ENCODE data around the gene DMRT3.

Gene DMRT3

GRCh38 chr9:974996-975739 lies 1.3 kb upstream of the DMRT3 start:
- no peak for TF ChIP-seq GATA3 (IDR thresholded peaks at IDR 0.05; ENCODE audit: low read depth, low read length)
- no peak for TF ChIP-seq GATA2 (IDR thresholded peaks at IDR 0.05; ENCODE audit: low read depth, low read length)

DNA sequence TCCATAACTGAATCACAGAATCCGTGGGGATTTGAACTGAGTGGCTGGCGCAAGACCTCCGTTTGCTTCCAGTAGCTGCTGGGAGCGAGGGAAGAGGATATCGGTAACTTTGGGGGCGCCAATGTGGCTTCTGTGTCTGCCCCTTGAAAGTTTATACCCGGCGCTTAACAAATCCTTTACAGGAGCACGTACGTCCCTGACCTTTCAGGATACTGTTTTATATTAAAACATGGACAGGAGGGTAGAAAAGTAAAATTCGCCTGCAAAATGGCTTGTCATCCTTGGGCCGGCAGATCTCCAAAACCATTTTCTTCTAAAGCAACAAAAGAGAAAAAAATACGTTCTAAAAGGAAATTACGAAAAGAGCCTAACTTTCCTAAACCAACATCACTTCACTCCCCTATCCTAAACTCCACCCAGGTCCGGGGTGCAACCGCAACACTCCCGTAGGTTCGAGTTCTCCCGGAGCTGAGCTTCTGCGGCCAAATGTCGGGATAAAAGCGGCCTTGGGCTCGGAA lies 656 bp upstream of the DMRT3 start:
- no peak for TF ChIP-seq GATA2 (IDR thresholded peaks at IDR 0.05; ENCODE audit: low read depth, low read length)
- TF ChIP-seq GATA3 (IDR thresholded peaks at IDR 0.05; ENCODE audit: low read depth, low read length) = no peak

DNA sequence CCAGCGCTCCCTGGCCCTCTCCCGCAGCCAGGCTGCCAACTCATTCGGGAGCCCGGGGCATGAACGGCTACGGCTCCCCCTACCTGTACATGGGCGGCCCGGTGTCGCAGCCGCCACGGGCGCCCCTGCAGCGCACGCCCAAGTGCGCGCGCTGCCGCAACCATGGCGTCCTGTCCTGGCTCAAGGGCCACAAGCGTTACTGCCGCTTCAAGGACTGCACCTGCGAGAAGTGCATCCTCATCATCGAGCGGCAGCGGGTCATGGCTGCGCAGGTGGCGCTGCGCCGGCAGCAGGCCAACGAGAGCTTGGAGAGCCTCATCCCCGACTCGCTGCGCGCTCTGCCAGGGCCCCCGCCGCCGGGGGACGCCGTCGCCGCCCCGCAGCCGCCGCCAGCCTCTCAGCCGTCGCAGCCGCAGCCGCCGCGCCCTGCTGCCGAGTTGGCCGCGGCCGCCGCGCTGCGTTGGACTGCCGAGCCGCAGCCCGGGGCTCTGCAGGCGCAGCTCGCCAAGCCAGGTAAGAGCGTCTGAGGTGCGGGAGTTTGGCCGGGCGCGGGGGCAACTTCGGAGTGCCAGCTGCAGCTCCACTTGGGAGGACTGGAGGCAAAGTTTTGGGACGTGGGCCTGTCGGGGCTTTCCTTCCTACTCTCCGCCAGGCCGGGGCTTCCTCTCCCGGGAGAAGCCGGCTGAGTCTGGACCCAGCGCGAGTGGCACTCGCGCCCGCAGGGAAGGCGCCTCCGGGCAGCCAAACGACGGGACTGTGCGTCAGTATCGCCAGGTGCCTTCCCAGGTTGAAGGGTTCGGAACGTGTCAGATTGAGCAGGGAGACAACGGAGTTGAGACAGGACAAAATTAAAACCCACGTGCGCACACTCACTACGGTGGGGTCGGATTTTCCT lies 735 bp downstream of the DMRT3 start:
- TF ChIP-seq GATA3 (IDR thresholded peaks at IDR 0.05; ENCODE audit: low read depth, low read length) = no peak
- TF ChIP-seq GATA2 (IDR thresholded peaks at IDR 0.05; ENCODE audit: low read depth, low read length) = no peak

DNA sequence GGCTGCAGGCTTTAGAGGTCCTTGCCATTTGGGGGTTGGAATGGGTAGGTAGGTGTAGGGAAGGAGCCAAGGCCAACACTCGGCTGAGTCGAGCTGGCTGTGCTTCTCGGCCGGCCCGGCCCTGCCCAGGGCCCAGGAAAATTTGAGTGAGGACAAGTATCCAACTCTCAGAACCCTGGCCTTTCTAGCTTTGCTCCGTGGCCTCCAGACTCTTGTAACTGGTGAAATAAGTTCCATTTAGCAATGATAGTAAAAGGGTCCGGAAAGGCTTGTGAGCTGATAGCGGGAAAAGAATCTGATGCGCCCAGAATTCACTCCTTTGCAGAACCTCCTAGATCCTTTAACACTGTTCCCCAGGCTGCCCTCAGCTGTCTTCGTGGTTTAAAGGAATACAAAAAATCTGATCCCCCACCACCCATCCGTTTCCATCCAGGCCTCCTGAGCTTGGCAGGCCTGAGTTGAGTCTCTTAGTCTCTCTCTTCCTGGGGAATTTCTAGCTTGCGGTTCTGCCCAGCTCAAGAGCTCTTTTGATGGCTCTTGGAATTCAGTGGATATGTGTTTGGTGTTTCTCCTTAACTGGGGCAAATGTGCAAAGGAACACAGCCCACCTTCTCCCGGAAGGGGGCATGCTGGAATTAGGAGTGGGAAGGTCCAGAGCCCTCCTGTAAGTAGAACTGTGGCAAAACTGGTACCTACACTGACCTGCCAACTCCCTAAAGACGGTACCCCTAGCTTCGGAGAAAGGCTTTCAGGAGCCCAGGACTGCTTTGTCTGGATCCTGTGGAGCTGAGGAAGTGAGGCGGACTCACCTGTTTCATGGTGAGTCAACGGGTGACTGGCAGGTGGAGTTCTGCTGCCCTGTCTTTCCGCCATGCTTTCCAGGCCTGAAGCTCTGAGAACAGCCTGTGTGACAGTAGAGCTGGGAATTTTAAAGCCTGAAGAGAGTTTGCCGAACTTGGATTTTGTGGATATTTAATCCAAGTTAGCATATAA lies 1.7 kb downstream of the DMRT3 start:
- TF ChIP-seq GATA2 (IDR thresholded peaks at IDR 0.05; ENCODE audit: low read depth, low read length) = no peak
- no peak for TF ChIP-seq GATA3 (IDR thresholded peaks at IDR 0.05; ENCODE audit: low read depth, low read length)

DNA sequence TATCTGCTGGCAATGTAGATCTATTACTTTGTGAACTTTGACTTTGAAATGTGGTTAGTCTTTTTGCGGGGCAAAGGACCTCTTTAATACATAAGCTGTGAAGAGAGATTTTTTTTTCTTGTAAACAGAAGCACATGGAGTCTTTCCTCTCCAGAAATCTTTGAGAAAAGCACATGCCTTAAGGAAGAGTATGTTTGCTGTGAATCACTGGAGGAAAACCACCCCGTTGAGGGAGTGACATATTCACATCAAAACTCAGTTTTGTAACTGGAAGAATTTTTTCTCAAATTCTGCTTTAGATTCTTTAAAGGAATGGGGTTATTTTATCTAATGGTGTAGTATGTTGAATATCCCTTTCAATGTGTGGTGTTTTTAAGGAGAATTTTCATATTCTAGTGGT lies 3.5 kb downstream of the DMRT3 start:
- TF ChIP-seq GATA3 (IDR thresholded peaks at IDR 0.05; ENCODE audit: low read depth, low read length) (no peak), GATA2 (IDR thresholded peaks at IDR 0.05; ENCODE audit: low read depth, low read length) (no peak)

- TF ChIP-seq GATA3 (IDR thresholded peaks at IDR 0.05; ENCODE audit: low read depth, low read length) (no peak), GATA2 (IDR thresholded peaks at IDR 0.05; ENCODE audit: low read depth, low read length) (no peak)
Measured at GRCh38 chr9:980640-981039, 4.2 kb downstream of the DMRT3 start.

DNA sequence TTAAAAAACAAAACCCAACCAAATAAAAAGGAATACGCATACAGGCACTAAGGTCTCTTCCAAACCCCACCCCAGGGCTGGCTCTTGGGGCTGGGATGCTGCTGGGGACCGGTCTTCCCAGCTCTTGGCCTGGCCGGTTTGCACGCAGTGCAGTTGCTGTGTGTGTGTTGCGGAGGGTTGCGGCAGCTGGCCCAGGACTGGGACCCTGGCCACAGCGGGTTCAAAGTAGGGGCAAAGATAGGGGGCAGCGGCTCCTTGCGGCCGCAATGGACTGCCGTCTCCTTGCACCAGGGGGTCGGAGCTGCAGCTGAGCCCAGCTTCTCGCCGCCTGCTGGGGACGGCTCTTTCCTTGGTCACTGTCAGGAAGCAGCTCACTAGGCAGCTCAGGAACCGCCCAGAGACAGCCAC lies 5.0 kb downstream of the DMRT3 start:
- TF ChIP-seq GATA3 (IDR thresholded peaks at IDR 0.05; ENCODE audit: low read depth, low read length) (no peak), GATA2 (IDR thresholded peaks at IDR 0.05; ENCODE audit: low read depth, low read length) (no peak)

- TF ChIP-seq GATA2 (IDR thresholded peaks at IDR 0.05; ENCODE audit: low read depth, low read length) (no peak), GATA3 (IDR thresholded peaks at IDR 0.05; ENCODE audit: low read depth, low read length) (no peak)
Measured at GRCh38 chr9:982394-983230, 6.2 kb downstream of the DMRT3 start.

DNA sequence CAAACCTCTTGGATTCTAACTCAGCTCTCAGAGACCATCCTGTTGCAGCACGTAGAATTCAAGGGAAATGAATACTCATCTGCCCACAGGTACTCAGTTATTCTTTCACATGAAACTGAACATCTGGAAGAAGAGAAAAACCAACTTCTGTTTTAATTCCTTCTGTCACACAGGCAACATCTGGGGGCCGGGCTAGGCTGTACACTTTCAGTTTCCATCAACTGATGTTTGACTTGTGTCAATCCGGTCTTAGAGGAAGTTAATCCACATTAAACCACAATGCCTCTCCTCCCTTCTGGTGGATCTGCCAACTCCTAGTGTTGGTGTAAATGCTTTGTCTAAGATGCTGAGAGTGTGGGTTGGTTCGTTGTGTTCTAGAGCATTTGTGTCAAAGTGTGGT lies 17.6 kb downstream of the DMRT3 start:
- TF ChIP-seq GATA2 (IDR thresholded peaks at IDR 0.05; ENCODE audit: low read depth, low read length) = no peak
- no peak for TF ChIP-seq GATA3 (IDR thresholded peaks at IDR 0.05; ENCODE audit: low read depth, low read length)

DNA sequence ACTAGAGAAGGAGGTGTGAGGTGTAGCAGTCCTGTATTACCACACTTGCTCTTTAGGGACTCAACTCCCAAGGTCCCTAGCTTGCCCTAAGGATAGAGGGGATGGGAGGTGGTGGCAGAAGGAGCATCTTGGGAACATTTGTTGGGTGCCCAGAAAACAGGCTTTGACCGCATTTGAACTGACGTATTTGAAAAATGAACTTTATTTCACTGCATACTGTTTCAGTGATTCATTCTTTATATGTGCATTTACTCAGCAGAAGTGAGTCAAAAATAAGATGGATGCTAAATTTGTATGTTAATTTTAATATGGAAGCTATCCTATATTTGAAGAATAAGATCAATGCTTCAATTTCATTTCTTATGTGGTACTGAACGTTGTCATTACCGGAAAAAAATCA lies 18.7 kb downstream of the DMRT3 start:
- TF ChIP-seq GATA2 (IDR thresholded peaks at IDR 0.05; ENCODE audit: low read depth, low read length) (no peak), GATA3 (IDR thresholded peaks at IDR 0.05; ENCODE audit: low read depth, low read length) (no peak)

GRCh38 chr9:995781-996180 lies 19.3 kb downstream of the DMRT3 start:
- TF ChIP-seq GATA3 (IDR thresholded peaks at IDR 0.05; ENCODE audit: low read depth, low read length) (no peak), GATA2 (IDR thresholded peaks at IDR 0.05; ENCODE audit: low read depth, low read length) (no peak)

DNA sequence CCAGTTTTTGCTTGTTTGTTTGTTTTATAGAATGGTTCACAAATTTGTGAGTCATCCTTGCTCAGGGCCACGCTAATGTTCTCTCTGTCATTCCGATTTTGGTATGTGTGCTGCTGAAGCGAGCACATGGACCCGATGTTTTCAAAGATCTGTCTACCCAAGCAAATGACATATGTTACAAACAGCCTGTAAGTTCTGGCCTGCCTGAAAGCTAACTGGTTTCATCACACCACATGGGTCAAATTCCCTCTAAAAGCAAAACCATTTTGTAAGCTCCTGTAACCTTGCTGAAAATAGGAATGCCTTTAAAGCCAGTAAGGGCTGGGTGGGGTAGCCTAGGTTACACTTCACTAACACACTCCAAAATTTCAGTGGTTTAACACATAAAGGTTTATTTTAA lies 25.4 kb downstream of the DMRT3 start:
- TF ChIP-seq GATA3 (IDR thresholded peaks at IDR 0.05; ENCODE audit: low read depth, low read length) (no peak), GATA2 (IDR thresholded peaks at IDR 0.05; ENCODE audit: low read depth, low read length) (no peak)

GRCh38 chr9:1002678-1003077 lies 26.2 kb downstream of the DMRT3 start:
- TF ChIP-seq GATA2 (IDR thresholded peaks at IDR 0.05; ENCODE audit: low read depth, low read length) (no peak), GATA3 (IDR thresholded peaks at IDR 0.05; ENCODE audit: low read depth, low read length) (no peak)
